Hepatic stellate cell (primary cell): ENCODE measurements around the gene GTF2A1.
A peak's percentile ranks its signal among the peaks of the same experiment; 100 is the strongest.
"Not testable (repeated sequence)": the region's sequence is repeated elsewhere in the genome, so short reads cannot be mapped to it uniquely, and the experiment has no call there.

Experiments used
- DNase-seq: peaks from one replicate; pipeline ENCODE4 v3.0.0; 2011; ENCODE audit warnings: low spot score

Gene GTF2A1

DNA sequence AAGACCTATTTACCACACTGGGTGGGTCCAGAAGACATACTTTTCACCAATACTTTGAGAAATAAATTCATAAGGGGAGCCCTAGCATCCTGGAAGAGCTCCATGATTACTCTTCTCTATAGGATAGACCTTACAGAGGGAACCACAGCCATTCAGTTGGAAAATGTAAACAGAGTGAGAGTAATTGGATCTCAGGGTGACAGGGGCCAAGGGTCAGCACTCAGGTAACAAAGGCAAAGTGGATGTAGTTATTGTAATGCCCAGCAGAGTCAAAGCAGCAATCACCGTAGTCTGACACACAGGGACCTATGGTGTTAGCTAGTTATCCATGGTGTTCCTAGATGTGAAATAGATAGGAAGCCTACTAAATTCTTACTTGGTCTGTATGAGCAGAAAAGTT lies 10.8 kb upstream of the GTF2A1 start:
- DNase-seq = no peak

DNA sequence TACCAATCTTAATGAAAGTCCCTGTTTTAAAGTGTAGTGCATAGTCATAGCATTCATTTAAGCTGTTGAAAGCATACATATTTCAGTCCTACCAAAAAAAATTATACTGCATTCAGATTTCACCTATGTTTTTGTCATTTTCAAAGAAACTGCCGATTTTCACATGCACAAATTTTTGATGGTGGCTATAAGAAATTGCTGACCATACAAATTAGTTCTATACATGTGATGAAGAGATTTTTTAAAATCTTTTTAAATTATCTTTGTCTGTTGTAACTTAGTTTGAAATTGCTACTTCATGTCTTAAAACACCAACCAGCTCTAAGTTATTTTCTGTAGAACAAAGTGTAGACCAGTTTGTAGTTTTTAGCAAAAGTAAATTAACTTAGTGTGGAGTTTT lies 3.5 kb upstream of the GTF2A1 start:
- DNase-seq = no peak

- DNase-seq = not testable (repeated sequence)
Observed at GRCh38 chr14:81223788-81224187, 3.0 kb upstream of the GTF2A1 start.

DNA sequence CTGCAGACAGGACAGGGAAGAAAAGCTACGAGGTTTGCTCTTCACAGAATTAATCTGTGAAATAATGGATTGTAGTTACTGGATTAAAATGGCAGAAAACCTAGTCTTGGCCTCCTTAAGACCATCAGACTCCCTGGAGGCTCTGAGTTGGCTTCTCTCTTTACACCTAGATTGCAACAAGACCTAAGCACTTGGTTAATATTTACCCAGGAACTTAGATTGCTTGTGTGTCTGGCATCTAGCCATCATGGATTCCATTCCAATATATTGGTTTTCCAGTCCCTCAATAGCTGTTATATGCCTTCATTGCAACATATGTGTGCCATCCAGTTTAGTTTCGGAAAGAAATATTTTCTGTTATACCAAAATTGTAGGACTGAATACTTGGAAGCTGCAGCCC lies 1.9 kb upstream of the GTF2A1 start:
- DNase-seq = no peak

GRCh38 chr14:81222126-81222525 lies 1.4 kb upstream of the GTF2A1 start:
- no peak for DNase-seq

GRCh38 chr14:81221579-81222102 lies 882 bp upstream of the GTF2A1 start:
- no peak for DNase-seq

DNA sequence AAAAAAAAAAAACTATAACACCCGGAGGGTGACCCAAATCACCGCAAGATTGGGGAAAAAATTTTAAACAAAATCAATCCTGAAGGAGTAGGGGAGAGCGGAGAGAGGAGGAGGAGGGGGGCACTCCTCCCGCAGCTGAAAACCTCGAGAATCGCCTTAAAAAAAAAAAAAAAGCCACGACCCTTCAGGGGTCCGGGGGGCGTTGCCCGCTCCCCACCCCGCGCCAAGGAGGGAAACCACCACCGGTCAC lies 254 bp downstream of the GTF2A1 start:
- no peak for DNase-seq

DNA sequence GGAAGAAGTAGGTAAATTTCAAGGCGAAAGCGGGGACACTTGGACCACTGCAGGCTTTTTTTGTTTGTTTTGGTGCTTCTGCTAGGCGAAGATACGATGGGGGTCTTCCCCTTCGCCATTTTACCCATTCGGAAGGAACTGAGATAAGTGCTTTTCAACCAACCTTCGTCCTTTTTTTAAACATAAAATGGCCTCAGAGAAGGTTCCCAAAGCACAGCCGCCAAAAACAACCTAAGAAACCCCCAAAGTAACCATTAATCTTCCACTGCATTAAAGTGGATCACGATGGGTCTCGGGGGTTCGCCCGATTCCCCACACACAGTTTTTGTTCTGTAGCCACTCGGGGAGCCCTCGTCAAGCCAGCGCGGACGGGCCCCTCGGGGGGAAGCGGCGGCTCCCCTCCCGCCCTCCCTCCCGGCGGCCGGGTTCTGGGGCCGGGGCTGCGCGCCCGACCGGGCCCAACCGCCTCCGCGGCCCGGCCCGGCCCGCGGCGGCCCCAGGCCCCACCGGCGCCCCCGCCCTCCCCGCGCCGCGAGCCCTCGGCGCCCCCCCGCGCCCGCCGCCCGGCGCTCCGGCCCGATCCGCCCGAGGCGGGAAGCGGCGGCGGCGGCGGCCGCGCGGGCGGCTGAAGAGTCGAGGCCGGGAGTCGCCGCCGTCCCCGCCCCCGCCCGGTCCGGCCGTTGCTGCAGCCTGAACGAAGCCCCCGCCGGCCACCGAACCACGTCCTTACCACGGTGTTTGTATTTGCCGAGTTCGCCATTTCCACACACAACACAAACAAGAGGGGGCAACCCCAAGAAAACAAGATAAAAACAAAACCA lies 790 bp downstream of the GTF2A1 start:
- DNase-seq = peak; percentile 29

DNA sequence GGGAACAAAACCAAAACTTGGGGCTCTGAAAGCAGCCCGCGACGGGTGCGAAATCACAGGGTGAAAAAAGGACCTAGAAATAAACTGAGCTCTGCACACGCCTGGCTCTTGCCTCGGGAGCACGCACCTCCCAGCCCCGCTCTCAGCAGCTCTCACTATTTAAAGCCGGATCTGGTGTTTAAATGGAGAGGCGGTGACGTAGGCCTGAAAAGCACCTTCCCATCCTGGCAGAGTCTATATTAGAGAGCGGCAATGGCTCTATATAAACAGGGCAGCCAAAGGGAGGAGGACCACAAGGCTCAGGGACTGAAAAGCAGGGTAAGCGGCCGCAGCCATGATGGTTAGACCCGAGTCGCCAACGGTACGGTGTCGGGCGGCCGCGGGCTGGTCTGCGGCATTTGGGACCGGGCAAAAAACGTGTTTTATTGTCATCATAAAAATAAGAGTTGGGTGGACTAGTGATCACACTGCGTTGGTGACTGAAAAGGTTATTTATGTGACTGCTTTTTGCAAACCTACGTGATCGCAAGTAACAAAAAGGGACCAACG lies 1.5 kb downstream of the GTF2A1 start:
- peak; percentile 83 for DNase-seq

DNA sequence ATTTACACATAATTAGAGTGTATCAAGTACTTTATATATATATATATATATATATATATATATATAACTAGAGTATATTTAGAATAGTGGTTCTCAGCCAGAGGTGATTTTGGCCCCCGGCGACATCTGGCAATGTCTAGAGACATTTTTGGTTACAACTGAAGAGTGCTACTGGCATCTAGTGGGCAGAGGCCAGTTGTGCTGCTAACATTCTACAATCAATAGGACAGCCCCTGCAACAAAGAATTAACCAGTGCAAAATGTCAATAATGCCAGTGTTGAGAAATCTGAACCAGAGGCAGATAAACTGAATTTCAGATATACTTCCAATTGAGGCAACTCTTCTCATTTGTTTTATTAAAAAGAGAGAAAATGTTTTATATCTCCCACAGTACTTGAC lies 8.9 kb downstream of the GTF2A1 start:
- peak; percentile 14 for DNase-seq

DNA sequence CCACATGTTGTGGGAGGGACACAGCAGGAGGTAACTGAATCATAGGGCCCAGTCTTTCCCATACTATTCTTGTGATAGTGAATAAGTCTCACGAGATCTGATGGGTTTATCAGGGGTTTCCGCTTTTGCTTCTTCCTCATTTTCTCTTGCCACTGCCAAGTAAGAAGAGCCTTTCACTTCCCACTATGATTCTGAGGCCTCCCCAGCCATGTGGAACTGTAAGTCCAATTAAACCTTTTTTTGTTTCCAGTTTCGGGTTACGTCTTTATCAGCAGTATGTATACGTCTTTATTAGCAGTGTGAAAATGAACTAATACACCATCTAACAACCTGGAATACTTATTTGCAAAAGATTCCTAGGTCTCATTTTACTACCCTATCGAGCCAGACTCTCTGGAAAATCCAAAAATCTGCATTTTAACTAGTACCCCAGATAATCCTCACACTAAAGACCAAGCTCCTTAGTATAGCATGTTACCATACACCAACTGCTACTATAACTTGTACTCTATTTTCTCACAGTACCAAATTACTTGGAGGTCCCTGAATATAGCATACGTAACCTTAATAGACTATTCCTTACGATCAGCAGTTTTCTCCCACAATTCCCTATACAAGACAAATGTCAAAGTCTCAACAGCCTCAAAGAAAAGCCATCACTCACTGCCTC lies 11.5 kb downstream of the GTF2A1 start:
- DNase-seq = no peak

GRCh38 chr14:81208489-81208888 lies 12.3 kb downstream of the GTF2A1 start:
- DNase-seq = no peak

DNA sequence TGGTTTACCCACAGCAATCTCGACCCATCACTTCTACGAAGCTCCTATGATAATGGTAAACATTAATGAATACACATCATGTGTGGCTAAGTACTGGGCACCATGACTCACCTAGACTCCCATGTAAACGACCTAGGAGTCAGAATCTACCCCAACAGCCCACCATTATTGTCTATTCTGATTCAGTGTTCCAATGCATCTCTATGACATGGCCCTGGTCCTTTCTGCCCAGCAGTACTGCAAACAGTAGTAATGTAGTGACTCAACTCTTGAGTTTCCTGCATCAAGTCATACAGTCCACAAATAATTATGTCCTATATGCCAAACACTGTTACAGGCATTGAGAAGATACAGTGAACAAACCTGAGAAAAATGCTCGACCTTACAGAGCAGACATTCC lies 14.6 kb downstream of the GTF2A1 start:
- DNase-seq = no peak

GRCh38 chr14:81205639-81206038 lies 15.1 kb downstream of the GTF2A1 start:
- DNase-seq = no peak

- no peak for DNase-seq
Observed at GRCh38 chr14:81200054-81200453, 20.7 kb downstream of the GTF2A1 start.

GRCh38 chr14:81199084-81199483 lies 21.7 kb downstream of the GTF2A1 start:
- DNase-seq = no peak

DNA sequence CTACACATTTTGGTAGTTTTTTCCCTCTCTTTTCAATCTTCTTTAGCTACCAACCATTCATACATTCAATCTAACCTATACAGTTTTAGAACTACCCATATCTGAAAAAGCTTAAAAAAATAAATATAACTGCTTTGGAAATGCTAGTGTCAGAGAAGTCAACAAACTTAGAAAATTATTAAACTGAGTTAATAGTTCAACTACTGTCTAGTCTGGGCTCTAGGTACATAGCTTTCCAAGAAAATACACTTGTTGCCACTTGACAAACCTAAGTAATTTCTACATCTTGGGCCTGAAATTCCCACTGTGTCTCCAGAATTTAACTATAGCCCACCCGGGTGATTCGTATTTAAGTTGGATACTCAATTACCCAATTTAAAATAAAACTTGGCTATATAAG lies 22.1 kb downstream of the GTF2A1 start:
- DNase-seq = no peak

DNA sequence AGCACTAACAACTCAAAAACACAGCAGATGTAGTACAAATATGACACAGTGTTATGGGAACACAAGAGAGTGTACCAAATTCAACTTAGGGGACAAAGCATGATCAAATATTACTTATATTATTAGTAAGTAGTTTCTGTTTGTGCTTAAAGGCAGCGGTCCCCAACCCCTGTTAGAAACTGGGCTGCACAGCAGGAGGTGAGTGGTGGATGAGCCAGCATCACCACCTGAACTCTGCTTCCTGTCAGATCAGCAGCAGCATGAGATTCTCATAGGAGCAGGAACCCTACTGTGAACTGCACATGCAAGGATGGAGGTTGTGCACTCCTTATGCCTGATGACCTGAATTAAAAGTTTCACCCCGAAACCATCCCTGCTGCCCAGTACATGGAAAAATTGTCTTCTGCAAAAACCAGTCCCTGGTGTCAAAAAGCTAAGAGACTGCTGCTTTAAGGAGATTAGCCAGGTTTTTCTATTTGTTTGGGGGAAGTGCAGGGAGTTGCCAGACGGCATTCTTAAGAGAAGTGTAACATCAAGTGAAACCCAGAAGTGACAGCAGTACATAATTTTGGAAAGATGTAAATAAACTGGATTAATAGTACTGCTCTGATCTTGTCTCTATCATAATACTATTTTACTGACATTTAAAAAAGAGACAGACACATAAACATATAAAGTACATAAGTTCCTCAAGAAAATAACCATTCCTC lies 26.7 kb downstream of the GTF2A1 start:
- no peak for DNase-seq

GRCh38 chr14:81192594-81192993 lies 28.2 kb downstream of the GTF2A1 start:
- no peak for DNase-seq

GRCh38 chr14:81187832-81188522 lies 32.8 kb downstream of the GTF2A1 start:
- DNase-seq = no peak

GRCh38 chr14:81179631-81180030 lies 41.1 kb downstream of the GTF2A1 start:
- DNase-seq = no peak

- no peak for DNase-seq
Observed at GRCh38 chr14:81178063-81178462, 42.7 kb downstream of the GTF2A1 start.
